Measurements from ENCODE around the gene MBTPS1.

Gene MBTPS1

GRCh38 chr16:84058211-84058610 is 58.5 kb downstream of the MBTPS1 start:
- TF ChIP-seq LEF1 (IDR thresholded peaks at IDR 0.05; ENCODE audit: borderline replicate concordance) (no peak), NFRKB (IDR thresholded peaks at IDR 0.05) (no peak), ARNT (IDR thresholded peaks at IDR 0.05) (no peak), ELF4 (IDR thresholded peaks at IDR 0.05) (no peak), ZNF384 (IDR thresholded peaks at IDR 0.05) (no peak), FOXK2 (IDR thresholded peaks at IDR 0.05) (no peak), L3MBTL2 (conservative IDR thresholded peaks at IDR 0.05) (no peak), FOXM1 (IDR thresholded peaks at IDR 0.05; ENCODE audit: borderline replicate concordance) (no peak)
- POLR2A ChIA-PET, result no interaction called here
- no peak for DNase-seq (ENCODE audit: extremely low spot score)
- CTCF ChIA-PET, result no interaction called here

- TF ChIP-seq ELF4 (IDR thresholded peaks at IDR 0.05) (no peak), FOXK2 (IDR thresholded peaks at IDR 0.05) (no peak), TARDBP (IDR thresholded peaks at IDR 0.05) (no peak), PKNOX1 (IDR thresholded peaks at IDR 0.05) (no peak), NFRKB (IDR thresholded peaks at IDR 0.05) (no peak), ARNT (IDR thresholded peaks at IDR 0.05) (no peak), FOXM1 (IDR thresholded peaks at IDR 0.05; ENCODE audit: borderline replicate concordance) (no peak), LEF1 (IDR thresholded peaks at IDR 0.05; ENCODE audit: borderline replicate concordance) (no peak), BHLHE40 (IDR thresholded peaks at IDR 0.05; ENCODE audit: borderline replicate concordance) (no peak), L3MBTL2 (conservative IDR thresholded peaks at IDR 0.05) (no peak), ZNF384 (IDR thresholded peaks at IDR 0.05) (no peak), SP1 (IDR thresholded peaks at IDR 0.05) (no peak), CTBP1 (IDR thresholded peaks at IDR 0.05; ENCODE audit: borderline replicate concordance) (no peak), HDGF (IDR thresholded peaks at IDR 0.05; ENCODE audit: borderline replicate concordance) (no peak), SUZ12 (IDR thresholded peaks at IDR 0.05) (no peak)
- ChIA-PET CTCF (no interaction called here), POLR2A (no interaction called here)
- no peak for DNase-seq (ENCODE audit: extremely low spot score)
Observed at GRCh38 chr16:84056933-84057332, 59.8 kb downstream of the MBTPS1 start.

- no peak for TF ChIP-seq LEF1 (IDR thresholded peaks at IDR 0.05; ENCODE audit: borderline replicate concordance)
- no peak for TF ChIP-seq ELF4 (IDR thresholded peaks at IDR 0.05)
- no peak for TF ChIP-seq FOXA1 (IDR thresholded peaks at IDR 0.05)
- no peak for TF ChIP-seq TARDBP (IDR thresholded peaks at IDR 0.05)
- TF ChIP-seq ARNT (IDR thresholded peaks at IDR 0.05), result no peak
- TF ChIP-seq SUZ12 (IDR thresholded peaks at IDR 0.05), result no peak
- TF ChIP-seq NFRKB (IDR thresholded peaks at IDR 0.05), result no peak
- no peak for TF ChIP-seq FOXM1 (IDR thresholded peaks at IDR 0.05; ENCODE audit: borderline replicate concordance)
- no peak for TF ChIP-seq L3MBTL2 (conservative IDR thresholded peaks at IDR 0.05)
- no peak for TF ChIP-seq ZNF384 (IDR thresholded peaks at IDR 0.05)
- DNase-seq (ENCODE audit: extremely low spot score), result no peak
- ChIA-PET CTCF (no interaction called here), POLR2A (no interaction called here)
Observed at GRCh38 chr16:84055801-84056634, 60.7 kb downstream of the MBTPS1 start.

GRCh38 chr16:84055366-84055765 is 61.4 kb downstream of the MBTPS1 start:
- POLR2A ChIA-PET, result no interaction called here
- DNase-seq (ENCODE audit: extremely low spot score), result no peak
- CTCF ChIA-PET, result no interaction called here
- TF ChIP-seq SUZ12 (IDR thresholded peaks at IDR 0.05) (no peak), FOXK2 (IDR thresholded peaks at IDR 0.05) (no peak), CTBP1 (IDR thresholded peaks at IDR 0.05; ENCODE audit: borderline replicate concordance) (no peak), BHLHE40 (IDR thresholded peaks at IDR 0.05; ENCODE audit: borderline replicate concordance) (no peak), ELF4 (IDR thresholded peaks at IDR 0.05) (no peak), LEF1 (IDR thresholded peaks at IDR 0.05; ENCODE audit: borderline replicate concordance) (no peak), TARDBP (IDR thresholded peaks at IDR 0.05) (no peak), FOXA1 (IDR thresholded peaks at IDR 0.05) (no peak), HDGF (IDR thresholded peaks at IDR 0.05; ENCODE audit: borderline replicate concordance) (no peak), NFRKB (IDR thresholded peaks at IDR 0.05) (no peak), PKNOX1 (IDR thresholded peaks at IDR 0.05) (no peak), L3MBTL2 (conservative IDR thresholded peaks at IDR 0.05) (no peak)

GRCh38 chr16:84054916-84055315 is 61.8 kb downstream of the MBTPS1 start:
- TF ChIP-seq SP1 (IDR thresholded peaks at IDR 0.05), result no peak
- no peak for TF ChIP-seq FOXK2 (IDR thresholded peaks at IDR 0.05)
- no peak for TF ChIP-seq PKNOX1 (IDR thresholded peaks at IDR 0.05)
- no peak for TF ChIP-seq FOXA1 (IDR thresholded peaks at IDR 0.05)
- no peak for TF ChIP-seq ELF4 (IDR thresholded peaks at IDR 0.05)
- no peak for TF ChIP-seq ZNF384 (IDR thresholded peaks at IDR 0.05)
- TF ChIP-seq NFRKB (IDR thresholded peaks at IDR 0.05), result no peak
- no peak for TF ChIP-seq FOXM1 (IDR thresholded peaks at IDR 0.05; ENCODE audit: borderline replicate concordance)
- TF ChIP-seq SUZ12 (IDR thresholded peaks at IDR 0.05), result no peak
- no peak for TF ChIP-seq BHLHE40 (IDR thresholded peaks at IDR 0.05; ENCODE audit: borderline replicate concordance)
- no peak for TF ChIP-seq HDGF (IDR thresholded peaks at IDR 0.05; ENCODE audit: borderline replicate concordance)

GRCh38 chr16:84054271-84054670 is 62.5 kb downstream of the MBTPS1 start:
- CTCF ChIA-PET, result interaction anchor here (1.5 kb wide), 1 partner anchor 9 kb away, joined by 5 read pairs; no protein-coding TSS in a partner anchor

More at GRCh38 chr16:84054916-84055315, 61.8 kb downstream of the MBTPS1 start:
- ChIA-PET CTCF (interaction anchor here (1.5 kb wide), 1 partner anchor 8 kb away, joined by 5 read pairs; no protein-coding TSS in a partner anchor), POLR2A (no interaction called here)
- no peak for DNase-seq (ENCODE audit: extremely low spot score)

More at GRCh38 chr16:84054271-84054670, 62.5 kb downstream of the MBTPS1 start:
- no peak for DNase-seq (ENCODE audit: extremely low spot score)
- POLR2A ChIA-PET, result no interaction called here
- TF ChIP-seq SUZ12 (IDR thresholded peaks at IDR 0.05) (no peak), ARNT (IDR thresholded peaks at IDR 0.05) (no peak), PKNOX1 (IDR thresholded peaks at IDR 0.05) (no peak)

Measured in HEK293T (cell line).